ENCODE data around the gene FKBP11. TPM values are rescaled to one million over a fixed set of nuclear protein-coding genes. Genes with fewer than 3 reads are reported as not detected.

The FKBP11 gene
- total and polyA plus RNA-seq, 2 of the 13 experiments (the other 11 are each of a cell fraction or from before 2014, with no cell fraction given) = 15.5 to 19.4 TPM

DNA sequence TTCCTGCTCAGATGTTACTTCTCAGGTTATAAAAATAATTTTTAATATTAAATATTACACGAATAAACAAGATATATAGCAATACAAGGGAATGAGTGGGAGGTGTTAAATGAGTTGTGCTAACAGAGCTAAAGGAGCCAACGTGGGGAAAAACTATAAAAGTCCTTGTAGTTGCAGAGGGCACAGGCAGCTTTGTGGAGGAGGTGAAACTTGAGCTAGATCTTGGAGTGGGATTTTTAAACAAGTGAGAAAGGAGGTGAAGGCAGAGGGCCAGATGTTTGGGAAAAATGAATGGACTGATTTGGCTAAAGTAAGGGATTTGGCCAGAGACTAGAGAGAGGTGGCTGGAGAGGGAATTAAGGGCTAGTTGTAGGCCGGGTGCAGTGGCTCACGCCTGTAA, 5.2 kb upstream of the FKBP11 start:
- no peaks in the 10 kb centered on the region for H3K79me2 ChIP-seq (ENCODE audit: insufficient read depth, low read length)
- BruUV-seq (replicated peaks) = no TSS peak
- H3K4me1 ChIP-seq (ENCODE audit: insufficient read depth, low read length) = peaks cover 4% of the 10 kb centered on the region; the same call in 1 of the 2 replicates
- H3K27me3 ChIP-seq (ENCODE audit: control insufficient read depth in 1 of 2, insufficient read depth in 2 of 2, low read length in 2 of 2) = no peaks in the 10 kb centered on the region
- H4K20me1 ChIP-seq (ENCODE audit: insufficient read depth, low read length) = no peaks in the 10 kb centered on the region; the same call in 1 of the 2 replicates
- WGBS (ENCODE audit: low lambda C conversion rate) = 89% methylated on average over 4 of the region's 4 CpGs
- intact Hi-C loops (cut with micrococcal nuclease; ENCODE audit: unreplicated experiment) (no loop called here), in situ Hi-C loops (cut with HindIII; ENCODE audit: extremely low pct_ligation_motif_present, low pct_unique_long_range_greater_than_20kb) (no loop called here)
- H2AFZ ChIP-seq (ENCODE audit: low read length) = no peak overlapping the region
- ChIA-PET POLR2A (no interaction called here), CTCF (ENCODE audit: low intra/inter-chr PET ratio, low total read pairs) (no interaction called here)
- H3K4me3 ChIP-seq (replicated peaks in 1 of 3; ENCODE audit: insufficient read depth in 1 of 3, low read depth in 2 of 3, low read length in 3 of 3) = no peak overlapping the region
- FAIRE-seq (no peak), ATAC-seq (no peak), DNase-seq (ENCODE audit: low spot score) (no peak)
- no peak overlapping the region for H3K4me2 ChIP-seq (ENCODE audit: low read depth, low read length)
- H3K36me3 ChIP-seq (replicated peaks in 1 of 2; ENCODE audit: control insufficient read depth in 1 of 2, insufficient read depth in 2 of 2, low read length in 2 of 2) = peaks cover 5 to 45% of the 10 kb centered on the region in 2 experiments
- no peak for TF ChIP-seq ZNF652 (CRISPR knock-in tag; IDR thresholded peaks at IDR 0.05; ENCODE audit: borderline replicate concordance, low read depth)
- TF ChIP-seq HNF4G (IDR thresholded peaks at IDR 0.05; ENCODE audit: borderline replicate concordance, low read depth, low read length) = no peak
- no peak for TF ChIP-seq HNF4G (CRISPR knock-in tag; IDR thresholded peaks at IDR 0.05; ENCODE audit: borderline replicate concordance, low read depth)
- no peak for TF ChIP-seq ZNF446 (CRISPR knock-in tag; IDR thresholded peaks at IDR 0.05)
- TF ChIP-seq FLYWCH1 (CRISPR knock-in tag; IDR thresholded peaks at IDR 0.05) = no peak
- TF ChIP-seq, protein P1, sequence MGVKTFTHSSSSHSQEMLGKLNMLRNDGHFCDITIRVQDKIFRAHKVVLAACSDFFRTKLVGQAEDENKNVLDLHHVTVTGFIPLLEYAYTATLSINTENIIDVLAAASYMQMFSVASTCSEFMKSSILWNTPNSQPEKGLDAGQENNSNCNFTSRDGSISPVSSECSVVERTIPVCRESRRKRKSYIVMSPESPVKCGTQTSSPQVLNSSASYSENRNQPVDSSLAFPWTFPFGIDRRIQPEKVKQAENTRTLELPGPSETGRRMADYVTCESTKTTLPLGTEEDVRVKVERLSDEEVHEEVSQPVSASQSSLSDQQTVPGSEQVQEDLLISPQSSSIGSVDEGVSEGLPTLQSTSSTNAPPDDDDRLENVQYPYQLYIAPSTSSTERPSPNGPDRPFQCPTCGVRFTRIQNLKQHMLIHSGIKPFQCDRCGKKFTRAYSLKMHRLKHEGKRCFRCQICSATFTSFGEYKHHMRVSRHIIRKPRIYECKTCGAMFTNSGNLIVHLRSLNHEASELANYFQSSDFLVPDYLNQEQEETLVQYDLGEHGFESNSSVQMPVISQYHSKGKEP (CRISPR knock-in tag; IDR thresholded peaks at IDR 0.05) = no peak
- no peak for TF ChIP-seq ZNF891 (CRISPR knock-in tag; IDR thresholded peaks at IDR 0.05)
- TF ChIP-seq, protein P2, sequence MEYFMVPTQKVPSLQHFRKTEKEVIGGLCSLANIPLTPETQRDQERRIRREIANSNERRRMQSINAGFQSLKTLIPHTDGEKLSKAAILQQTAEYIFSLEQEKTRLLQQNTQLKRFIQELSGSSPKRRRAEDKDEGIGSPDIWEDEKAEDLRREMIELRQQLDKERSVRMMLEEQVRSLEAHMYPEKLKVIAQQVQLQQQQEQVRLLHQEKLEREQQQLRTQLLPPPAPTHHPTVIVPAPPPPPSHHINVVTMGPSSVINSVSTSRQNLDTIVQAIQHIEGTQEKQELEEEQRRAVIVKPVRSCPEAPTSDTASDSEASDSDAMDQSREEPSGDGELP (IDR thresholded peaks at IDR 0.05; ENCODE audit: borderline replicate concordance, low read depth) = no peak
- TF ChIP-seq ZNF451 (CRISPR knock-in tag; IDR thresholded peaks at IDR 0.05) = no peak
- TF ChIP-seq ZNF720 (CRISPR knock-in tag; IDR thresholded peaks at IDR 0.05) = no peak
- no peak for TF ChIP-seq SOX13 (IDR thresholded peaks at IDR 0.05)
- no peak for TF ChIP-seq SOX13 (CRISPR knock-in tag; conservative IDR thresholded peaks at IDR 0.05 in 1 of 2, IDR thresholded peaks at IDR 0.05 in 1 of 2)
- TF ChIP-seq MYNN (CRISPR knock-in tag; IDR thresholded peaks at IDR 0.05; ENCODE audit: low read depth) = no peak
- no peak for TF ChIP-seq MTA3 (CRISPR knock-in tag; IDR thresholded peaks at IDR 0.05)
- TF ChIP-seq LCORL (IDR thresholded peaks at IDR 0.05) = no peak
- TF ChIP-seq LCORL (CRISPR knock-in tag; IDR thresholded peaks at IDR 0.05) = no peak
- TF ChIP-seq, protein P3, sequence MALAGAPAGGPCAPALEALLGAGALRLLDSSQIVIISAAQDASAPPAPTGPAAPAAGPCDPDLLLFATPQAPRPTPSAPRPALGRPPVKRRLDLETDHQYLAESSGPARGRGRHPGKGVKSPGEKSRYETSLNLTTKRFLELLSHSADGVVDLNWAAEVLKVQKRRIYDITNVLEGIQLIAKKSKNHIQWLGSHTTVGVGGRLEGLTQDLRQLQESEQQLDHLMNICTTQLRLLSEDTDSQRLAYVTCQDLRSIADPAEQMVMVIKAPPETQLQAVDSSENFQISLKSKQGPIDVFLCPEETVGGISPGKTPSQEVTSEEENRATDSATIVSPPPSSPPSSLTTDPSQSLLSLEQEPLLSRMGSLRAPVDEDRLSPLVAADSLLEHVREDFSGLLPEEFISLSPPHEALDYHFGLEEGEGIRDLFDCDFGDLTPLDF (CRISPR knock-in tag; IDR thresholded peaks at IDR 0.05) = no peak
- no peak for TF ChIP-seq ZNF766 (CRISPR knock-in tag; IDR thresholded peaks at IDR 0.05; ENCODE audit: borderline replicate concordance)
- H3K9ac ChIP-seq (ENCODE audit: insufficient read depth, low read depth, low read length) = no peak overlapping the region
- no peak overlapping the region for H3K27ac ChIP-seq (ENCODE audit: extremely low read length, insufficient read depth, low read length)
- no peaks in the 10 kb centered on the region for H3K9me3 ChIP-seq (ENCODE audit: low read length)
